Measurements from ENCODE around the gene ICE2.

- TF ChIP-seq CTCF (IDR thresholded peaks at IDR 0.05) (no peak), POLR2A (IDR thresholded peaks at IDR 0.05) (no peak)
Observed at GRCh38 chr15:60421544-60421943, 57.4 kb downstream of the ICE2 start.
